Spleen (tissue), 11 donors: Measurements from ENCODE around the gene TMEM53. TPM values are rescaled to one million over a fixed set of nuclear protein-coding genes. Genes with fewer than 3 reads are reported as not detected.
"Not testable (repeated sequence)": the region's sequence is repeated elsewhere in the genome, so short reads cannot be mapped to it uniquely, and the experiment has no call there.

ENCODE experiments used
- DNase-seq: peaks from one replicate; pipeline ENCODE4 v3.0.0-alpha.2; 2020
- H3K27ac ChIP-seq, 8 donors: fragments of 200-600 bp; sonication (generic) in 7 of 8; 1 replicate in 4 of 8; 2 replicates in 4 of 8; pipeline versions ENCODE4 v1.5.0 to v1.8.0; 2016 to 2021; ENCODE audit warnings: inconsistent platforms in 4 of 8, mild to moderate bottlenecking in 4 of 8, moderate library complexity in 1 of 8
- H3K27me3 ChIP-seq, 7 donors: fragments of 200-600 bp; sonication (generic) in 6 of 7; replicated peaks in 1 of 7; 1 replicate in 4 of 7; 2 replicates in 3 of 7; pipeline versions ENCODE4 v1.5.0 to v1.8.0; 2016 to 2021; ENCODE audit warnings: inconsistent platforms in 3 of 7, mild to moderate bottlenecking in 1 of 7
- H3K36me3 ChIP-seq, 6 donors: fragments of 200-600 bp; sonication (generic) in 5 of 6; 1 replicate in 4 of 6; 2 replicates in 2 of 6; pipeline versions ENCODE4 v1.5.0 to v1.8.0; 2016 to 2021; ENCODE audit warnings: inconsistent platforms in 2 of 6
- H3K4me1 ChIP-seq, 6 donors: fragments of 200-600 bp; sonication (generic) in 5 of 6; 1 replicate in 3 of 6; 2 replicates in 3 of 6; pipeline versions ENCODE4 v1.5.0 to v1.8.0; 2016 to 2021; ENCODE audit warnings: inconsistent platforms in 3 of 6
- H3K4me3 ChIP-seq, 8 donors: fragments of 200-600 bp; sonication (generic) in 7 of 8; 1 replicate in 4 of 8; 2 replicates in 4 of 8; pipeline versions ENCODE4 v1.5.0 to v1.8.0; 2016 to 2021; ENCODE audit warnings: inconsistent platforms in 4 of 8, mild to moderate bottlenecking in 4 of 8, moderate library complexity in 2 of 8
- H3K9me3 ChIP-seq, 8 donors: fragments of 200-600 bp; sonication (generic) in 7 of 8; 1 replicate in 4 of 8; 2 replicates in 4 of 8; pipeline versions ENCODE4 v1.5.0 to v1.8.0; 2016 to 2021; ENCODE audit warnings: inconsistent platforms in 4 of 8
- POLR2A ChIP-seq, 3 donors: fragments of 450-650 bp; IDR thresholded peaks; one replicate each; pipeline ENCODE4 v1.5.1; 2017; ENCODE audit warnings: antibody characterized with exemption in 3 of 3, mild to moderate bottlenecking in 1 of 3
- POLR2AphosphoS5 ChIP-seq, 3 donors: sonication (generic); formaldehyde crosslinking; IDR thresholded peaks; one replicate each; pipeline ENCODE4 v1.5.1; 2017; ENCODE audit warnings: antibody characterized with exemption in 3 of 3
- WGBS, 5 donors: extraction: QIAGEN DNeasy Blood & Tissue Kit in 3 of 5; methylation state at CpG; one replicate each; pipeline versions ENCODE4 v1.1.5 to v1.1.7; 2013 to 2018; 5-methylcytosine and 5-hydroxymethylcytosine counted together
- intact Hi-C: fragments of 100-400 bp; cut with DNase I; formaldehyde crosslinking; loops from one replicate; pipeline ENCODE4 v1.15.0; 2023; ENCODE audit warnings: low total_unique reads
- polyA plus RNA-seq, 3 donors: library from polyadenylated mRNA; stranded (reverse); fragments of 200-250 nt; gene quantifications; one replicate each; pipeline ENCODE4 v1.2.1, GENCODE V29; 2013
- total RNA-seq, 7 donors: library from RNA; depleted of rRNA in 3 of 7; stranded (reverse); fragments of >200 nt in 3 of 7; fragmentation: NEBNext Ultra II Directional in 4 of 7; extraction: Animal tissue kit (Norgen Biotek cat#: 25700) in 4 of 7; gene quantifications; one replicate each; pipeline versions ENCODE4 v1.1.0 to v1.2.1, GENCODE V29; 2016 to 2021
- TF ChIP-seq, protein P1 (sequence below), 11 experiments: fragments of 200-600 bp in 7 of 11; fragments of 450-650 bp in 4 of 11; sonication (generic) in 4 of 11; IDR thresholded peaks in 8 of 11; conservative IDR thresholded peaks in 3 of 11; 1 replicate in 7 of 11; 2 replicates in 4 of 11; pipeline versions ENCODE4 v1.4.0 to v1.8.0; 2016 to 2021; ENCODE audit warnings: antibody characterized with exemption in 11 of 11, inconsistent platforms in 4 of 11, mild to moderate bottlenecking in 1 of 11
- donor health status: healthy with polysubstance abuse.
- donor health status: DM: no; HTN: no; CAD: no; lungs with moderate emphysema.
- donor health status: DM: no; HTN: no; CAD: no.
- donor health status: Bipolar disorder and iron deficiency.
- donor health status: healthy.
- donor health status: DM: no; HTN: no; CAD: no.
- donor health status: DM: yes; HTN: yes; CAD: no.

Gene TMEM53
- total and polyA plus RNA-seq, 10 donors = 4.3 to 7.5 (median 5.4) TPM

DNA sequence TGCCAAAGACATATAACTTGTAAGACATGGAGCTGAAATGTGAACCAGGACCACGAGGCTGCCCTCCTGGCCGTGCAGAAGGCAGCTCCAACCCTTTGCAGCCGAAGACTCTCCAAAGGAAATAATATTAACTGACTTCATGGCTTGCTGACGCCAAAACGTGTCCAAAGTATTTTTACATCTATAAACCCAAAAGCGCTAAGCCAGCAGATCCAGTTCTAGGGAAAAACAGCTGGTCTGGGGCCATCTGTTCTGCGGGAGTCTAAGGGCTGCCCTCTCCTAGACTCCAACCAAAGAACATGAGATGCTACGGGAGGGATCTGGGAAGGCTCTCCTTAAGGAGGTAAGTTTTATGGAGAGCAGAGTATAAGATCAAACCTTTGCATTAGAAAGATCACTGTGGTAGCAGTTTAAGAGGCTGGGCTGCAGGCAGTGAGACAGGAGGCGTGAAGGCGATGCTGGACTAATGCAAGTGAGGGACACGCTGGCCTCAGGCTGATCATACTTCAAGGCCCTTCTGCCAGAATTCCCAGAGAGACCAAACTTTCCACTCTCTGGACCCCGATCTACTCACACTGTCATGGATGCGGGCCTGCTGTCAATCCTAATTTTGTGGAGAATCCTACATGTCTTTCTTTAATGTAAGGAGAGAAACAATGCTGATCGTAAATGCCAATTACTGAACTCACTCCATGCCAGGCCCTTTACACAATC, 1.2 kb downstream of the TMEM53 start:
- H3K27me3 ChIP-seq = no peaks in the 10 kb centered on the region
- no peak for TF ChIP-seq POLR2AphosphoS5 (IDR thresholded peaks at IDR 0.05)
- TF ChIP-seq, protein P1, sequence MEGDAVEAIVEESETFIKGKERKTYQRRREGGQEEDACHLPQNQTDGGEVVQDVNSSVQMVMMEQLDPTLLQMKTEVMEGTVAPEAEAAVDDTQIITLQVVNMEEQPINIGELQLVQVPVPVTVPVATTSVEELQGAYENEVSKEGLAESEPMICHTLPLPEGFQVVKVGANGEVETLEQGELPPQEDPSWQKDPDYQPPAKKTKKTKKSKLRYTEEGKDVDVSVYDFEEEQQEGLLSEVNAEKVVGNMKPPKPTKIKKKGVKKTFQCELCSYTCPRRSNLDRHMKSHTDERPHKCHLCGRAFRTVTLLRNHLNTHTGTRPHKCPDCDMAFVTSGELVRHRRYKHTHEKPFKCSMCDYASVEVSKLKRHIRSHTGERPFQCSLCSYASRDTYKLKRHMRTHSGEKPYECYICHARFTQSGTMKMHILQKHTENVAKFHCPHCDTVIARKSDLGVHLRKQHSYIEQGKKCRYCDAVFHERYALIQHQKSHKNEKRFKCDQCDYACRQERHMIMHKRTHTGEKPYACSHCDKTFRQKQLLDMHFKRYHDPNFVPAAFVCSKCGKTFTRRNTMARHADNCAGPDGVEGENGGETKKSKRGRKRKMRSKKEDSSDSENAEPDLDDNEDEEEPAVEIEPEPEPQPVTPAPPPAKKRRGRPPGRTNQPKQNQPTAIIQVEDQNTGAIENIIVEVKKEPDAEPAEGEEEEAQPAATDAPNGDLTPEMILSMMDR (IDR thresholded peaks at IDR 0.05 in 8 of 11, conservative IDR thresholded peaks at IDR 0.05 in 3 of 11) = no peak
- TF ChIP-seq POLR2A (IDR thresholded peaks at IDR 0.05) = no peak
- 78 to 85% (median 81%) methylated on average over 14 of the region's 14 CpGs for WGBS, 5 donors
- peak overlapping the region in 7 of 8 donors; percentile 55 to 83 (median 61) for H3K4me3 ChIP-seq
- peaks cover 25 to 65% (median 52%) of the 10 kb centered on the region in 6 donors for H3K4me1 ChIP-seq
- peak overlapping the region in 7 of 8 donors; percentile 91 to 98 (median 93) for H3K27ac ChIP-seq
- DNase-seq = peak; percentile 71
- H3K36me3 ChIP-seq = no peaks in the 10 kb centered on the region
- intact Hi-C loops = no loop called here
- no peaks in the 10 kb centered on the region for H3K9me3 ChIP-seq

GRCh38 chr1:44672254-44672955, 1.9 kb downstream of the TMEM53 start:
- Histone ChIP-seq H3K4me1 (peaks cover 25 to 60% (median 50%) of the 10 kb centered on the region in 6 donors), H3K9me3 (no peaks in the 10 kb centered on the region), H3K27me3 (no peaks in the 10 kb centered on the region), H3K36me3 (no peaks in the 10 kb centered on the region), H3K27ac (peak overlapping the region in 6 of 8 donors; percentile 27 to 98 (median 92)), H3K4me3 (peak overlapping the region in 1 of 8 donors; percentile 83)
- TF ChIP-seq, protein P1 (IDR thresholded peaks at IDR 0.05 in 8 of 11, conservative IDR thresholded peaks at IDR 0.05 in 3 of 11) = peak in 2 of 11 experiments; percentile 15 to 29
- TF ChIP-seq POLR2AphosphoS5 (IDR thresholded peaks at IDR 0.05) (peak in 1 of 3 donors; percentile 72), POLR2A (IDR thresholded peaks at IDR 0.05) (no peak)
- WGBS, 5 donors = 32 to 65% (median 48%) methylated on average over 13 of the region's 13 CpGs
- intact Hi-C loops = no loop called here
- DNase-seq = peak; percentile 71

- Histone ChIP-seq H3K9me3 (no peaks in the 10 kb centered on the region), H3K27ac (peak overlapping the region in 1 of 8 donors; percentile 91), H3K4me1 (peaks cover 17 to 46% (median 36%) of the 10 kb centered on the region in 6 donors), H3K27me3 (no peaks in the 10 kb centered on the region), H3K36me3 (no peaks in the 10 kb centered on the region), H3K4me3 (no peak overlapping the region)
- TF ChIP-seq, protein P1 (IDR thresholded peaks at IDR 0.05 in 8 of 11, conservative IDR thresholded peaks at IDR 0.05 in 3 of 11) = no peak
- TF ChIP-seq POLR2AphosphoS5 (IDR thresholded peaks at IDR 0.05) (no peak), POLR2A (IDR thresholded peaks at IDR 0.05) (no peak)
- 92 to 96% (median 93%) methylated on average over 10 of the region's 10 CpGs for WGBS, 5 donors
- intact Hi-C loops = no loop called here
- DNase-seq = peak; percentile 62
These were observed 3.3 kb downstream of the TMEM53 start for GRCh38 chr1:44670751-44671640.

GRCh38 chr1:44666719-44667118, 7.6 kb downstream of the TMEM53 start:
- DNase-seq = peak; percentile 13
- H3K9me3 ChIP-seq, H3K27me3 ChIP-seq, H3K4me3 ChIP-seq, H3K36me3 ChIP-seq, intact Hi-C loops, H3K27ac ChIP-seq: not testable (repeated sequence)
- peaks cover 5 to 41% (median 20%) of the 10 kb centered on the region in 6 donors for H3K4me1 ChIP-seq
- 90 to 100% (median 100%) methylated on average over 1 of the region's 1 CpG for WGBS, 5 donors
